GM21786 (cell line): ENCODE data around the gene SETD1B.

ENCODE experiments used
- ATAC-seq: cut with Tn5 transposase; IDR thresholded peaks from one replicate; pipeline ENCODE4 v1.9.1; 2021; ENCODE audit not compliant: unreplicated experiment

SETD1B gene

GRCh38 chr12:121806546-121807423 lies 3.0 kb downstream of the SETD1B start:
- no peak for ATAC-seq

DNA sequence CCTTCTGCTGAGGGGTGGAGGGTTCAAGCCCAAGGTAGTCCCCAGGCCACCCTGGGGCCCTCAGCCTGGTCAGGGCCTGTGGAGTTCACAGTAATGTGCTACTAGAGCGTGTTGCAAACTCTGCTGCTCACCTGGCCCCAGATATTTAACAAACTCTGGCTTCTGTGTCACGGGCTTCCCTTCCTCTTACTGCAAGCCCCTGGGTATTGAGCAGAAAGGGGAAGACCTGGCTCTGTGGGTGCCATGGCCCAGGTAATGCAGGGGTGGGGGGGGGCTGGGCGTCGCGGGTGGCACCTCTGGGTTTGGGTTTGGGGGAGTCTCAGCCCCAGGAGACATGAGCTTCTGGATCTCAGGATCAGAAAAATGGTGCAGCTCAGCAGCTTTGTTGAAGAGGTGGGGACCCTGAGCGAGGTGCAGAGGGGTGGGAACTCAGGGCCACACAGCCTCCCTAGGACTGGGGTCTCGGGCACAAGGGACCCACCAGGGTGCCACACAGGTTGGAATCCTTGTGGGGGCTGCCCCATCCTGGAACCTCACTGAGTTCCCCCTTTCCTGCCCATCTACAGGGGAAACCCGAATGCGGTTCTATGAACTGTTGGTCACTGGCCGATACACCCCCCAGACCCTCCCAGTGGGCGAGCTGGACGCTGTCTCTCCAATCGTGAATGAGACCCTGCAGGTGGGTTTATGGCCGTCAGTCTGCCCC lies 4.0 kb downstream of the SETD1B start:
- no peak for ATAC-seq

DNA sequence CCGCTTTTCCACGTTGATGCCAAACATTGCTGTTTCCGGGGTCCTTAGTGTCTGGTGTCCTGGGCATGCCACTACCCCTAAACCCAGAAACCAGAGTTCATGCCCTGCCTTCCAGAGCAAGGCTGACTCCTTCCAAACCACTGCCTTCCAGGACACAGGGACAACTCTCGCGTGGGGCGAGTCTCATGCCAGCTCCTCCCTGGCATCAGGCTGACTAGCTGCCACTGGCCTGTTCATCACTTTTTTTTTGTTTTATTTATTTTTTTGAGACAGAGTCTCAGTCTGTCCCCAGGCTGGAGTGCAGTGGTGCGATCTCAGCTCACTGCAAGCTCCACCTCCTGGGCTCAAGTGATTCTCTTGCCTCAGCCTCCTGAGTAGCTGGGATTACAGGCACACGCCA lies 4.8 kb downstream of the SETD1B start:
- ATAC-seq = no peak

- no peak for ATAC-seq
These were observed 5.9 kb downstream of the SETD1B start for GRCh38 chr12:121809712-121810116.

GRCh38 chr12:121810234-121810817 lies 6.5 kb downstream of the SETD1B start:
- no peak for ATAC-seq

- no peak for ATAC-seq
These were observed 7.1 kb downstream of the SETD1B start for GRCh38 chr12:121810833-121811433.

GRCh38 chr12:121811434-121812319 lies 7.9 kb downstream of the SETD1B start:
- ATAC-seq = peak; percentile 64

- no peak for ATAC-seq
These were observed 8.6 kb downstream of the SETD1B start for GRCh38 chr12:121812320-121812871.

DNA sequence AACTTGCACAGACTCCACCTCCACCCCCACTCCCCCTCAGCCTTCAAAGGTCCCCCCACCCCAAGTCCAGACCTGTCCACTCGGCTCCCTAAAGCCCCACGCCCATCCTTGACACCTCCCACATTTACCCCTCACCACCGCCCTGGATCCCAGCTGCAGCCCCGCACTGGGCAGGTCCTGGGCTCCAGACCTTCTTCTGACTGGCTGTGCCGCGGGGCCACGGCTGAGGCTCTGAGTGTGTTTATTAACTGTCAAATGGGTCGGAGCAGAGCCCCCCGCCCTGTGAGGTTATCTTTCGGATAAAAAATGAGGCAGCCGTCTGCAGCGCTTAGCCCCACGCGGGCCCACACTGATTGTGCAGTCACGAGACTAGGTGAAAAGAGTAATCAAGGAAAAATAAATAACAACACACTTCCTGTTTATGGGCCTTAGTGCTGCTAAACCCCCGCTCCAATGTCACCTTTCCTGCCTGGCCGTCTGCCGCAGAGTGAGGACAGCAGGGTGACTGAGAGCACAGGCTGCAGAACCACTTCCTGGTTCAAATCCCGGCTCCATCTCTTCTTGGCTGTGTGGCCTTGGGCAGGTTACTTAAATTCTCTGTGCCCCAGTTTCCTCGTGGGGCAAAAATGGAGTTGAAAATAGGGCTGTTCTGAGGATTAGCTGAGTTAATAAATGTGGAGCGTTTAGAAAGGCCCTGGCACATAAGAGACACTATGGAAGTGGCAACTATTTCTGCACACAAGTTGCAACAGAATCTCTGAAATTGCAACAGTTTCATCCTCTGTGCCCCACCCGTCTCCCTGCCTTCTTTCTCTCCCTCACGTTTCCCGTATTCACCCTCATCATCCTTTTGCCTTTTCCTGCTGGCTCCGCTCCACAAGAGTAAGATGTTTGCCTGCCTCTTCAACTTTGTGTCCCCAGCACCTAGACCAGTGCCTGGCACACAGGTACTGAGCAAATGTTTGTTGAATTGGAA lies 9.4 kb downstream of the SETD1B start:
- ATAC-seq = no peak

DNA sequence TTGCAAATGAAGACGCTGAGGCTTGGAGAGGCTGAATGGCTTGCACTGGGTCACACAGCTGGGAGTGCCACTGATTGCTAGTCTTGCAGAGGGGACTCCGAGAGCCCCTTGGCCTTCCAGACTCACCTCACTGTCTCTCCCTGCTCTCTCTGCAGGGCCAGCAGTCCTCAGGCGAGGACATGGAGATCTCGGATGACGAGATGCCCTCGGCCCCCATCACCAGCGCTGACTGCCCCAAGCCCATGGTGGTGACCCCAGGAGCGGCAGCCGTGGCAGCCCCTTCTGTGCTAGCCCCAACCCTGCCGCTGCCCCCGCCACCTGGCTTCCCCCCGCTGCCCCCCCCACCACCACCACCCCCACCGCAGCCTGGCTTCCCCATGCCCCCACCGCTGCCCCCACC lies 10.1 kb downstream of the SETD1B start:
- no peak for ATAC-seq

GRCh38 chr12:121814429-121815119 lies 10.8 kb downstream of the SETD1B start:
- ATAC-seq = no peak

GRCh38 chr12:121815263-121815662 lies 11.5 kb downstream of the SETD1B start:
- no peak for ATAC-seq

DNA sequence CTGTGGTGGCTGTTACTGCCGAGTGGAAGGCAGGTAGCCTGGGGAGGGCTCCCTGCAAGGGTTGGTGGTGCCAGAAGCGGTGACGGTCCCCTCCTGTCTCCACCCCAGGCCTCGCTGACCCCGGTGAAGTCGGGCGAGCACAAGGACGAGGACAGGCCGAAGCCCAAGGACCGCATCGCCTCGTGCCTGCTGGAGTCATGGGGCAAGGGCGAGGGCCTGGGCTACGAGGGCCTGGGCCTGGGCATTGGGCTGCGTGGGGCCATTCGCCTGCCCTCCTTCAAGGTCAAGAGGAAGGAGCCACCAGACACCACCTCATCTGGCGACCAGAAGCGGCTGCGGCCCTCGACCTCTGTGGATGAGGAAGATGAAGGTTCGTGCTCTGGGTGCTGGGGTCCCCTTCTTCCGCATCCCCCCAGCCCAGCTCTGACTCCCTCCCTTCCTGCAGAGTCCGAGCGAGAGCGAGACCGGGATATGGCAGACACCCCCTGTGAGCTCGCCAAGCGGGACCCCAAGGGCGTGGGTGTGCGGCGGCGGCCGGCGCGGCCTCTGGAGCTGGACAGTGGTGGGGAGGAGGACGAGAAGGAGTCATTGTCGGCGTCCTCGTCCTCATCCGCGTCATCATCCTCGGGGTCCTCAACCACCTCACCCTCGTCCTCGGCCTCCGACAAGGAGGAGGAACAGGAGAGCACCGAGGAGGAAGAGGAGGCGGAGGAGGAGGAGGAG lies 13.3 kb downstream of the SETD1B start:
- no peak for ATAC-seq

DNA sequence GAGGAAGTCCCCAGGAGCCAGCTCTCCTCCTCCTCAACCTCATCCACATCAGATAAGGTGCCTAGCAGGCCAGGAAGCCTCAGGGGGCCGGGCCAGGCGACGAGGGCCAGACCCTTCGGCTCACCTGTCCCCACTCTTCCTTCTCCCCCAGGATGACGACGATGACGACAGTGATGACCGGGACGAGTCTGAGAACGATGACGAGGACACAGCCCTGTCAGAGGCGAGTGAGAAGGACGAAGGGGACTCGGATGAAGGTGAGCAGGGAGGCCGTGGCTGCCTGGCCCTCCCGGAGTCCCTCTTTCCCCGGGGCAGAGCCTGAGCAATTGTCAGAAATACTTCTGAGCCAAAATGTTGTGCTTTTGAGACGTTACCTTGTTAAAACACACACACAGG lies 13.8 kb downstream of the SETD1B start:
- ATAC-seq = no peak

DNA sequence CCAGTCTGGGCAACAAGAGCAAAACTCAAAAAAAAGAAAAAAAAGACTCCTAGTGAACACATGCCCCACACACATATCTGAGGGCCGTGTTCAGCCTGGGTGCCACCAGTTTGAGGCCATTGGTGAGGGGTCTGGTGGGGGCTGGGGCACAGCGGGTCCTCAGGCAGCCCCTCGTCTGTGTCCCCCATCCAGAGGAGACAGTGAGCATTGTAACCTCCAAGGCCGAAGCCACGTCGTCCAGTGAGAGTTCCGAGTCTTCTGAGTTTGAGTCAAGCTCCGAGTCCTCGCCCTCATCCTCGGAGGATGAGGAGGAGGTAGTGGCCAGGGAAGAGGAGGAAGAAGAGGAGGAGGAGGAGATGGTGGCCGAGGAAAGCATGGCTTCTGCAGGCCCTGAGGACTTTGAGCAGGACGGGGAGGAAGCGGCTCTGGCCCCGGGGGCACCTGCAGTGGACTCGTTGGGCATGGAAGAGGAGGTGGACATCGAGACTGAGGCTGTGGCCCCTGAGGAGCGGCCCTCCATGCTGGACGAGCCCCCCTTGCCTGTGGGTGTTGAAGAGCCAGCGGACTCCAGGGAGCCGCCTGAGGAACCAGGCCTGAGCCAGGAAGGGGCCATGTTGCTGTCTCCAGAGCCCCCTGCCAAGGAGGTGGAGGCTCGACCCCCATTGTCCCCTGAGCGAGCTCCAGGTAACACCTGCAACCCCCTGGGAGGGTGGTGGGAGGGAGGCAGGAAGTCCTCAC lies 15.6 kb downstream of the SETD1B start:
- ATAC-seq = no peak

- no peak for ATAC-seq
These were observed 16.2 kb downstream of the SETD1B start for GRCh38 chr12:121820056-121820455.
